GM18526 (cell line): Measurements from ENCODE around the gene TMEM14B.

Experiments
- POLR2A ChIP-seq: IDR thresholded peaks from 3 replicates; pipeline ENCODE4 v1.6.1; 2011; ENCODE audit not compliant: insufficient read length; ENCODE audit errors: extremely low read depth

The TMEM14B gene

GRCh38 chr6:10793695-10794094 is 46.1 kb downstream of the TMEM14B start:
- no peak for TF ChIP-seq POLR2A

GRCh38 chr6:10794239-10794638 is 46.6 kb downstream of the TMEM14B start:
- TF ChIP-seq POLR2A, result no peak

- TF ChIP-seq POLR2A, result no peak
Observed at GRCh38 chr6:10800810-10801209, 53.2 kb downstream of the TMEM14B start.

- no peak for TF ChIP-seq POLR2A
Observed at GRCh38 chr6:10801224-10801848, 53.7 kb downstream of the TMEM14B start.
